Stimulated activated CD8-positive, alpha-beta memory T cell treated with anti-CD3 and anti-CD28 coated beads, Interleukin-4, amount 100 ng/mL, for 1 hour (primary cell): ENCODE data around the gene ABLIM3.
"Not testable (repeated sequence)": the region's sequence is repeated elsewhere in the genome, so short reads cannot be mapped to it uniquely, and the experiment has no call there.

Experiments
- DNase-seq, 2 donors: peaks; one replicate each; pipeline ENCODE4 v3.0.0-alpha.2; 2020; ENCODE audit warnings: low read depth in 2 of 2, low spot score in 1 of 2

The ABLIM3 gene

GRCh38 chr5:149185067-149185466, 43.8 kb downstream of the ABLIM3 start:
- DNase-seq, result no peak

- DNase-seq, result no peak
Measured at GRCh38 chr5:149186506-149186905, 45.2 kb downstream of the ABLIM3 start.

DNA sequence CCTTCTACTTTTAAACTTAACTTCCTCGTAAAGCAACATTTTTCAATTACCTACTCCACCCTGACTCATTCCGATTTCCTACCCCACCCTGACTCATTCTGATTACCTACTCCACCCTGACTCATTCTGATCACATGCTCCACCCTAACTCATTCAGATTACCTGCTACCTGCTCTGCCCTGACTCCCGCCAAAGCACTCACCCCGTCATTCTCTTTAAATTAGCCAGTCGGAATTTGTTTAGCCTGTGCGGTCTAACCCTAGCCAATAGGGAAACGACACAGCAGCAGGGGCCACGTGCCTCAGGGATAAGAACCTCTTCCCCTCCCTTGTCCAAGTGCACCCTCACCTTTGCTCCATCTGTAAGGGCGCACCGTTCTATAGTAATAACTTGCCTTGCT, 46.3 kb downstream of the ABLIM3 start:
- not testable (repeated sequence) for DNase-seq

DNA sequence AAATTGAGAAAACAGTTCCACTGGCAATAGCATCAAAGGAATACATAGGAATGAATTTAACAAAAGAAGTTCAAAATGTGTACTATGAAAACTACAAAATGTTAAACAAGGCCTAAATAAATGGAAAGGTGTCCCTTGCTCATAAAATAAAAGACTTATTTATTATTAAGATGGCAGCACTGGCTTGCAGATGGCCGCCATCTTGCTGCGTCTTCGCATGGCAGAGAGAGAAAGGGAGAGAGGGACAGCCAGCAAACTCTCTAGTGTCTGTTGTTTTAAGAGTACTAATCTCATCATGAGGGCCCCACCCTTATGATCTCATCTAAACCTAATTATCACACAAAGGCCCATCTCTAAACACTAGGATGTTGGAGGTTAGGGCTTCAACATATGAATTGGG, 47.1 kb downstream of the ABLIM3 start:
- DNase-seq, result no peak

DNA sequence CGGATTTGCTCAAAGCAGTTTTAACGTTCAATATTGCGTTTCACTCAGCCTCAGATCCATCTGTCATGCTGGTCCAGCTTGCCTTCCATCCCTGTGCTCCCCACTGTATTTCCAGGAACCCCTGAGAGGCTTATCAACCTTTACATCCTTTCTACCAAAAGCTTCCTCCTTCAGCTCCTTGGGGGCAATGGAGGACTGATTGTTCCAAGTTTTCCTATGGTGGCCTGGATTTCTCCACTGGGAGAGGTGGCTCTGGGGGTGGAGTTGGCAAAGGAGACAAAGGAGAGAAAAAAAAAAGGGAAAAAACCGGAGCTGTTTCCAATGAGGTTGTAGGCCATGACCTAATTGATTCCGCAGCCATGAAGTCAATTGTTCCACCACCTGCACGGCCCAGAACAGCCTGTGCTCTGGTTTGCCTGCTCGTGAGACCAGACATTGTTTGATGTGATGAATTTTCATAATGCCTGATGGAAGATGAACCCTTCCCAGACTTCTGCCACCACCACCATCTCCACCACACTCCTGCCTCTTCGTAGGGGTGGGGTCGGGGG, 54.1 kb downstream of the ABLIM3 start:
- no peak for DNase-seq

DNA sequence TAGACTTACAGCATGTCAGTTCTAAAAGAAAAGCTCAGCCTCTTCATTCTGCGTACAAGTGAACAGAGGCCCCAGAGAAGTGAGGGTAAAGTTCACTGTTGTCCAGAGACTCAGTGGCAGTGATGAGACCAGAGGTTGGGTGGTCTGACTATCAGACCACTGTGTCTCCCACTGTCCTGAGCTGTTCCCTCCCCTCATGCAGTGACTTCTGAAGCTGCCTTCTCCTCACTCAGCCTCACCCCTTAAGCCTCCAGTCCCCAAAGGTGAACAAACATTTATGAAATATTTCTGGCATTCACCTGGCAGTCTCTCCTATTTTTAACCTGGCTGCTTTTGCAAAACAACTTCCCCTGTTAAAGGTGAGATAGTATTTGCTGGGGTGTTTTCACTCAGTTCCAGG, 54.7 kb downstream of the ABLIM3 start:
- no peak for DNase-seq

GRCh38 chr5:149198148-149198547, 56.9 kb downstream of the ABLIM3 start:
- DNase-seq, result no peak

DNA sequence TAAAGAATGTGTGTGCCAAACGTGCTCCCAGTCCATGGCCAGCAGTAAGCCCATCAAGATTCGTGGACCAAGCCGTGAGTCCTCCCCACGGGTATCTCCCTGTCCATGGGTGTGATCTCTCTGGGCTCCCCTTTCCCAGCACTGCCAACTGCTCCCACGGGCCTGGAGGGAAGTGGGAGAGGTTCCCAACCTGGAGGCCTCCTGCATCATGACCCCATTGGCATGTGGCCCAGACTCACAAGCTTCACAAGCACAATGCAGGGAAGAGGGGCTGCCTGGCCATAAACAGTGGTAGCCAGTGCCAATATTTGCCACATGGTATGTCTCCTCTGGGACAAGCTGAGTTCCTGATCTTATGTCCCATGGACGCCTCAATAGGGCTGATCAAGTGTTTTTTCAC, 59.1 kb downstream of the ABLIM3 start:
- no peak for DNase-seq

DNA sequence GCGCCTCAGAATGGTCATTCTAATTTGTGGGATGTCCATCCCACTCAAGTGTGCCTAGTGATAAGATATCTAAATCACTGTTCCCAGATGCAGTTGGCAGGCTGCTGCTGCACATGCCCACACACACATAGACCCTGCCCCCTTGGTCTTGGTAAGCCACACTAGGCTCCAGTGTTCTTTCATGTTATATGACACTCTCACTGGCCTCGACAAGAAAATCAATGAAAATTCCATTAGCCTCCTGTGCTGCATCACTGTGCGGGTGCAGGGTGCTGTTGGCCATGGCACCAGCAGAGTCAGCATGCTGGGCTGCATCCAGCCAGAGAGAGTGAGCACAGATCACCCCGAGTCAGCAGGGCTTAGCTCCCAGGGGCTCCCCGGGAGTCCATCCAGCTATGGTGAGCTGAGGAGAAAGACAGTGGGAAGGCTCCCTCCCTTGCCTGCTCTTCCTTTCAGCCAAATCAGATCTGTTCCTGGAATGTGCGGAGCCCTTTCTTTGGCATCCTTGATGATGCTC, 59.9 kb downstream of the ABLIM3 start:
- DNase-seq, result no peak

DNA sequence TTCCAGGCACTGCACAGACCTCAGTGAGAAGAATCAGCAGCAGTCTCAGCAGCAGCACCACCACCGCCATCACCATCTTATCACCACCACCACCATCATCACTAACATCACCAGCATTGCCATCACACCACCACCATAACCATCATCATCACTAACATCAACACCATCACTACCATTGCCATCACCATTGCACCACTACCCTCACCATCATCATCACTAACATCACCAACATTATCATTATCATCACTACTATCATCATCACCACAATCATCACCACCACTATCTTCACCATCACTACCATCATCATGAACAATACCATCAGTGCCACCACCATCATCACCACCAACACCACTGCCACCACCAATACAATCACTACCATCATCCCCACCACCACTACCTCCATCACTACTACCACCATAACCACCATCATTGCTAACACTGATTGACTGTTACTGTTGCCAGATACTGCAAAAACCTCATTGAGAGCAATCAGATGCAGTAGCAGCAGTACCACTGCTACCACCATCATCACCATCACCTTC, 61.7 kb downstream of the ABLIM3 start:
- DNase-seq, result no peak

DNA sequence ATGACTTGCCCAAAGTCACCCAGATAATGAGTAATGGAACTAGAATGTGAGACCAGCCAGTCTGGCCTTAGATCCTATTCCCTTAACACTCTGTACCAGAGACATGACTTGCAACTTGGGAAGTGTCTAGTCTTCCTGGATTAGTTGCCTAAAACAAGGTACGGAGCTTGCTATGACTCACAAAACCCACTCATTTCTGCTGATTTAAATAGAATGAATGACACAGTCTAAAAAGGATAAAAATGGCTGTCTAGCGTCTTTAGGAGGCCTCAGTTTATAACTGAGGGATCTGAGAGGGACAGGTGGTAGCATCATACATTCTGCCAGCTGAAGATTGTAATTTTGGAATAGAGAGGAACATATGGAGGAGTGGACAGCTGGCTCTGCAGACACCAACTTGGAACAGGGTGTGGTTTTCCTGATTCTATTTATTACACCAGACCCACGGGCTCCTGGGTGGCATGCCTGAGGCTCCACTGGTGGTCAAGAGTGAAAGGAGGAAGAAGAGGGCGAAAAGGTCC, 62.7 kb downstream of the ABLIM3 start:
- DNase-seq, result no peak

DNA sequence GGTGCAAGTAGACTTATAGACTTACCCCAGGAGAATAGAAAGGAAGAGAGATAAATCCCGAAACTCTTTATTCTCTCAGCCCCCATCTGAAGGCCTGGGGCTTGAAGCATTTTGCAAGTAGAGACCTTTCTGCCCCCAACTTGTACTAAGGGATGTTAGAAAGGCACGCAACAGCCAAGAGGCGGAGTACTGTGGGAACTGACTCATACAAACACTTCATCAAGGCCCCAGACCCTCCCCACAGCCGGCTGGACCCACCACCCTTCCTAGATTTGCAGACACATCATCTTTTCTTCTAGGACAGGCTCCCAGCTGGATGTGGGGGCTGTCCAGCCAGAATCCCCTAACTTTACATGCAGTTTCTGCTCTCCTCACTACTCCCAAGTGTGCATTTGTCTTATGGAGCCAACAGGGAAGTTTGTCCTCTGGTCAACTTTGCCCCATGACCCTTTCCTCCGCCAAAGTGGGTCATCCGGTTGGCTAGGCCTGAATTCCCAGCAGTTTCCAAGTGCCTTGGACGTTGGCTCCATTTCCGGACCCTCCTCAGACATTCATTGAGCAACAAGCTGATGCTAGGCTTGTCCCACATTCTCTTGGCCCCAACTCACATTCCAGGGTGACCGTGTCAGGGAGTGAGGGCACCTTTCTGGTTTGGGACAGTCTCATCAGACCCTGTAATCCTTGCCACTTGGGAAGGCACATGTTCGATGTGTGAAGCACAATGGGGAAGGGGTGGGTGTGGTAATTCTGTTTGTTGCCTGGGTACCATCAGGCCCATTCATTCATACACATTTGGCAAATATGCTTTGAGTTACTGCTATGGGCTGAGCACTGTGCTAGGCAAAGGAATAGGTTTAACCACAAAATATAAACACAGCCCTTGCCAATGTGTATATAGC, 64.6 kb downstream of the ABLIM3 start:
- DNase-seq, result no peak

DNA sequence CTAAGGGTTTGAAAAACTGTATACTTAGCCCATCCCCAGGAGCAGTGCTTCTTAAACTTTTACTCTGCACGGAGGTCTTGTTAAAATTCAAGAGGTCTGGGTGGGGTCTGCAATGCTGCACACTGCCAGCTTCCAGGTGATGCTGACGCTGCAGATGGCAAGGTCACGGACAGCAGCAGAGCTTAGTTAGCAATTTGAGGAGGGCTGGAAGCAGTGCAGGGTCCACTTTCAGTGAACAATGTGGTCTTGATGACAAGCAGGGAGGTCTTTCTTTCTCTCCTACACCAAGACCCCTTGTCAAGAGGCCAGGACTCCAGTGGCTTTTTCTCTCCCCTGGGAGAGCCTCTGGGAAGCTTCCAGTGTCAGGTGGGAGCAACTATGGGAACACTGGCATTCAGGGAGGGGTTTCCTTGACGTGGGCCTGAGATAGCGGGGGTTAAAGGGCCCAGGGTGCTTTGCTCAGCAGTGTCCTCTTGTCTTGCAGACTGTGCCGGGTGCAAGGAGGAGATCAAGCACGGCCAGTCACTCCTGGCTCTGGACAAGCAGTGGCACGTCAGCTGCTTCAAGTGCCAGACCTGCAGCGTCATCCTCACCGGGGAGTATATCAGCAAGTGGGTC, 65.3 kb downstream of the ABLIM3 start:
- no peak for DNase-seq

- DNase-seq, result no peak
Measured at GRCh38 chr5:149207831-149208230, 66.5 kb downstream of the ABLIM3 start.

DNA sequence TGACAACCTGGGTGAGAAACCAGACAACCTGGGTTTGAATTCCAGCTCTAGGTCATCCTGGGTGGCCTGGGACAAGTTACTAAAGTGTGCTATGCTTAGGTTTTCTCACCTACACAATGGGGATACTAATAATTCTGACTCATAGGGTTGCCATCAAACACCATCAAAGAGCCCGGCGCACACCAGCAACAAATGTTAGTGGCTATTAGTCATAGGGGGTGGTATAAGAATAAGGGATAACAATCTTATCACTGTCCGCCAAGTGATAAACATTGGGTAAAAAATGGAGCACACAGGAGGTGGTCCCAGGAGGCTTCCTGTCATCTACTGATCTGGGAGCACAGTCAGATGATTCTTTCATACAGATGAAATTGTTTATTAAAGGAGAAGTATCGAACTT, 68.9 kb downstream of the ABLIM3 start:
- no peak for DNase-seq

DNA sequence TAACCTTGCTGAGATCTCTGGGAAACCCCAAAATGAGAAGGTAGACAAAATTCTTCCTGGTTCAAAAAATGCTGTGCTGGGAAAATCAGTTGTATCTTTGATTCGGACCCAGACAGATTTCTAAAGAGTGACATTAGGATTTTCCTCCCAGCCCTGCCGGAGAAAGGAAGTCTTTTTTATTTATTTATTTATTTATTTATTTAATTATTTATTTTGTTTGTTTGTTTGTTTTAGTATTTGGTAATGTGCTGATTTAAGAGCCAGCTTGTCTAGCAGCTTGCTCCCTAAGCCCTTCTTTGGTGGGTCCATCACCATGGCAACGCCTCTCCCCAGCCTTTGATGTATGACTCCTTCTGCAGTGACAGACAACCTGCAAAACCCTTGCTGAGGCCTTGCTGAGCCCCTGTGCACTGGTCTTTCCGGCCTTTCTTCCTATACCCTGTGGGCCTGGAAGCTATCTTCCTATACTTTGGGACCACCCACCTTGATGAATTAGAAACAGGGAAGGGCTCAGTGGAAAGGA, 69.7 kb downstream of the ABLIM3 start:
- DNase-seq, result no peak

- no peak for DNase-seq
Measured at GRCh38 chr5:149211566-149211965, 70.3 kb downstream of the ABLIM3 start.

DNA sequence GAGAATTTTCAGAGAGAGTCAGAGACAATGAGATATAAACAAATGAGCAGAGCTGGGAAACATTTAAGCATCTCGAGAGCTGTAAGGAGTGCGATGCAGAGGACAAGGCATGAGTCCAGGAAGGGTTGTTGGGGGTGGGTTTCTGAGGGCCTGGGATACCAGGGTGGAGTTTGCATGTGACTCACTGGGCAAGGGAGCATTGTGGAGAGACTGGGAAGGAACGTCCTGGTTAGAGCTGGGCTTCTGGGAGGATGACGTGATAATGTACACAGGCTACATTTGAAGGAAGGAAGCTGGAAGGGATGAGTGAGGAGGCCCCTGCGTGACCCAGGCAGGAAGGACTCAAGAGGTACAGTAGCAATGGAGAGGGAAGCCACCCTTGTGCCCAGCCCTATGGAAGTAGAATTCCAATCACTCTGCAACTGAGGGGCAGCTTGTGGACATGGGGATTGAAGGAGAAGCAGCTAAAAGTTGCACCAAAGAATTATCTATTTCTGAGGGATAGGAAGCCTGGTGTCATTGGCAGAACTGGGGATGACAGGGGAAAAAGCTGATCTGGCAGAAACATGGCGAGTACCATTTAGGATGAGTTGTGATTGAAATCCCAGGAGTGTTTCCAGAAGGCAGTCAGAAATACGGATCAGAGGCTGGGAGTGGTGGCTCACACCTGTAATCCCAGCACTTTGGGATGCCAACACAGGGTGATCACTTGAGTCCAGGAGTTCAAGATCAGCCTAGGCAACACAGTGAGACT, 71.1 kb downstream of the ABLIM3 start:
- no peak for DNase-seq

DNA sequence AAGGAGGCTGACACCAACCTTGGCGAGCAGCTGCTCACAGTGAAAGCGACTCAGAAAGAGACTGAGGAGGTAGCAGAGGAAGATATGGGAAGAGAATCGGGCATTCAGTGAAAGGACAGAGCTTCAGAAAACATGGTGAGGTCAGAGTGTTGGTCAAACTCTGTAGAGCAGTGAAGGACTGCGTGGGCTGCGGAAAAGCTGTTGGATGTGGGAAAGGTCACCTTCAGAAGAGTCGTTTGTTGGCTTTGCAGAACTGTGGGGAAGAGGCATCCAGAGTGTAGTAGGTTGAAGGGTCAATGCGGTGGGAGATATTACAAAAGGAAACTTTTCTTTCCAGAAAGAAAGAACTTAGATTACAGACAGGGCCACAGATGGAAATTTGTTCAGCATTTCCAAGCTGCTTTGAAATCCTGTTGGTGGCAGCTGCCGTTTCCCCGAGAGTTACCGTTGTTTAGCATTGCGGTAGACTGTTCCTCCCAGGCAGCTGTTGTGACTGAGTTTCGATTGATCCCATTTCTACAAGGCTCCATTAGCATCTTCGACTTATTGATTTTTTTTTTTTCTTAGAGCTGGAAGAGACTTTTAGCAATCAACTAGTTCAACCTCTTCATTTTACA, 72.1 kb downstream of the ABLIM3 start:
- DNase-seq, result no peak

GRCh38 chr5:149215478-149216090, 74.3 kb downstream of the ABLIM3 start:
- DNase-seq, result no peak
